ENCODE measurements around the gene FPR3.
"Not testable (repeated sequence)": the region's sequence is repeated elsewhere in the genome, so short reads cannot be mapped to it uniquely, and the experiment has no call there.

The FPR3 gene

GRCh38 chr19:51800473-51801244 is 5.7 kb downstream of the FPR3 start:
- TF ChIP-seq CTCF (IDR thresholded peaks at IDR 0.05; ENCODE audit: low read depth, low read length): no peak
- no peak for DNase-seq (ENCODE audit: extremely low read depth, low read depth)

- no peak for TF ChIP-seq CTCF (IDR thresholded peaks at IDR 0.05; ENCODE audit: low read depth, low read length)
- no peak for DNase-seq (ENCODE audit: extremely low read depth, low read depth)
These were observed 7.8 kb downstream of the FPR3 start for GRCh38 chr19:51802775-51803174.

GRCh38 chr19:51803519-51803918 is 8.6 kb downstream of the FPR3 start:
- TF ChIP-seq CTCF (IDR thresholded peaks at IDR 0.05; ENCODE audit: low read depth, low read length): no peak
- no peak for DNase-seq (ENCODE audit: extremely low read depth, low read depth)

GRCh38 chr19:51803967-51804366 is 9.0 kb downstream of the FPR3 start:
- no peak for DNase-seq (ENCODE audit: extremely low read depth, low read depth)
- TF ChIP-seq CTCF (IDR thresholded peaks at IDR 0.05; ENCODE audit: low read depth, low read length): no peak

GRCh38 chr19:51804789-51805188 is 9.8 kb downstream of the FPR3 start:
- DNase-seq (ENCODE audit: extremely low read depth, low read depth): not testable (repeated sequence)

- DNase-seq (ENCODE audit: extremely low read depth, low read depth): not testable (repeated sequence)
These were observed 10.4 kb downstream of the FPR3 start for GRCh38 chr19:51805396-51805795.

- not testable (repeated sequence) for DNase-seq (ENCODE audit: extremely low read depth, low read depth)
These were observed 11.6 kb downstream of the FPR3 start for GRCh38 chr19:51806571-51806970.

GRCh38 chr19:51807111-51807701 is 12.2 kb downstream of the FPR3 start:
- DNase-seq (ENCODE audit: extremely low read depth, low read depth): no peak
- TF ChIP-seq CTCF (IDR thresholded peaks at IDR 0.05; ENCODE audit: low read depth, low read length): no peak

GRCh38 chr19:51807925-51808324 is 13.0 kb downstream of the FPR3 start:
- no peak for DNase-seq (ENCODE audit: extremely low read depth, low read depth)
- TF ChIP-seq CTCF (IDR thresholded peaks at IDR 0.05; ENCODE audit: low read depth, low read length): no peak
